HL-60 (cell line): ENCODE data around the gene ARNT2.

ENCODE experiments used
- CTCF ChIP-seq: IDR thresholded peaks from one replicate; pipeline ENCODE4 v1.5.1; 2011; ENCODE audit warnings: low read length, control low read depth, inconsistent platforms; ENCODE audit not compliant: insufficient read depth
- GABPA ChIP-seq: IDR thresholded peaks from 2 replicates; pipeline ENCODE4 v1.6.1; 2012; ENCODE audit warnings: low read depth
- POLR2AphosphoS5 ChIP-seq: IDR thresholded peaks from 2 replicates; pipeline ENCODE4 v1.6.1; 2012; ENCODE audit warnings: low read depth
- REST ChIP-seq: IDR thresholded peaks from 2 replicates; pipeline ENCODE4 v1.6.1; 2012; ENCODE audit warnings: low read depth; ENCODE audit not compliant: insufficient replicate concordance
- SPI1 ChIP-seq: IDR thresholded peaks from 2 replicates; pipeline ENCODE4 v1.6.1; 2012; ENCODE audit warnings: low read depth, mild to moderate bottlenecking, borderline replicate concordance

- TF ChIP-seq CTCF (no peak), REST (no peak), POLR2AphosphoS5 (no peak), GABPA (no peak), SPI1 (no peak)
Measured at GRCh38 chr15:80379693-80380092, 24.5 kb upstream of the ARNT2 start.
